Endothelial cell of hepatic sinusoid (primary cell): ENCODE data around the gene MMP11.

Experiments used
- in situ Hi-C: cut with HindIII; loops from 2 replicates; pipeline ENCODE4 v1.10.0; 2017; ENCODE audit warnings: low sequenced_read_pairs

The MMP11 gene

GRCh38 chr22:23759566-23759965 lies 13.1 kb upstream of the MMP11 start:
- in situ Hi-C loops, result no loop called here

DNA sequence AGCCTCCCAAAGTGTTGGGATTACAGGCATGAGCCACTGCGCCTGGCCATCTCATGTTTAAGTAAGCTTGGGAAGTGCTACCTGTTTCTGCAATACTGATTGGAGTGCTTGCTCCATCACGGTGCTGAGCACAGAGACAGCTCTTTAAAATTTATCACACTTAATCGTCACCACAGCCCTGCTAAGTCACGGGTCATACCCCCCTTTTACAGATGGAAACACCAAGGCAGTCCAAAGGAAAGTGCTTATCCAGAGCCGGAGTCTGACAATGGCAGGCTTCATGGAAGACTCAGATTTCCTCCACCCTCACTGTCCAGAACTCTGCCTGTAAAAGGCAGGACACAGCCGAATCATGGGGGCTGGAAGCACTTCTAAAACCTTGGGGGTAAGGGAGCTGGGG lies 12.6 kb upstream of the MMP11 start:
- in situ Hi-C loops, result loop anchor here (5.0 kb wide), 1 partner anchor 77 kb away; the partner anchor contains the start of gene DERL3

DNA sequence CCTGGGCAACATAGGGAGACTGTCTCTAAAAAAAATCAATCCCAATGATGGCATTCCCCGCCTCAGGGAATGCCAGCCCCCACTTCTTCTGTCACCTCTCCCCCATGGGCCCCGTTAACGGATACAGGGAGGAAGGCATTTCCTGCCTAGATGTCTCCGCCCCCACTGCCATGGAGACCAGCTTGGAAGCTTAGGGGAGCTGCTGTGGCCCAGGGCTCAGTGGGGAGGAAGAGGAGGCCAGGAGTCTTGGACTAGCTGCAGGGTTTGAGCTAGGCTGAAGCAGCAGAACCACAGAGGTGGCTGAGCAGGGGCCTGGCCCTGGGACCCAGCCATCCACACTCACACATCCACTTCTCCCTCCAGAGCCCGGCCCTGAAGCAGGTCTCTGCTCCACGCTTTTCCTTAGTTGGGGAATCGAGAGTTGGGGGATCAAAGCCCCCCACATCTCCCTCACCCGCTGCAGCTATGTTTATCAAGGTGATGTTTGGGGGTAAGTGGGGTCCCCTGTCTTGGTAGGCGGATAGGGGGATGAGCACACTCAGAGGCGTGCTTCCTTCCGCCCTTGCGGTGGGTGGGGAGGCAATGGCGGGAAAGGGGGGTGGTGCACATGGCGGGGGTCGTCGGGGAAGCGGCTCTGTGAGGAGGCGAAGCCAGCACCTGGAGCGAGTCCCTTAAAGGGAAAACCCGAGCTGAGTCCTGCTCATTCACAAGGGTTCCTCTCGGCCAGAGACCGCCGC lies 9.6 kb upstream of the MMP11 start, which contains the start of gene C22orf15:
Gene C22orf15 (plus strand): TSS at position 149 of the 737 bp plus-strand sequence. CDS start 317 bp downstream, at position 466.
- in situ Hi-C loops, result loop anchor here (5.0 kb wide), 1 partner anchor 74 kb away; the partner anchor contains the start of gene DERL3

DNA sequence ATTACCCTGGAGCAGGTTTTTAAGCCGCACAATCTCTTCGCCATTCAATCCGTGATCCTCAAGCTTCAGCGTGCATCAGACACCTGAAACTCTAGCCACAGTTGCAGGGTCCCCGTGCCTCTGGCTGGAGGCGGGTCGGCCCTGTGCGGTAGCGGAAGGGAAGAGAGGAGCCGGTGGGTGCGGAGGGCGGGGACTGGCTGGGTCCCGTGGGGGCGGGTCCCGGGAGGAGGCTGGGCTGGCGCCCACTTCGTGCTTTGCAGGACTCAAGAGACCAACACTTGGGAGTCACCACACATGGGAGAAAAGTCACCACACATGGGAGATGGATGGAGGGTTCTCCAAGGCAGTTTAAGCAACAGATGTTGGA lies 9.1 kb upstream of the MMP11 start:
- in situ Hi-C loops, result loop anchor here (5.0 kb wide), 1 partner anchor 74 kb away; the partner anchor contains the start of gene DERL3

- in situ Hi-C loops, result loop anchor here (5.0 kb wide), 1 partner anchor 73 kb away; the partner anchor contains the start of gene DERL3
Observed at GRCh38 chr22:23763954-23764353, 8.7 kb upstream of the MMP11 start.

DNA sequence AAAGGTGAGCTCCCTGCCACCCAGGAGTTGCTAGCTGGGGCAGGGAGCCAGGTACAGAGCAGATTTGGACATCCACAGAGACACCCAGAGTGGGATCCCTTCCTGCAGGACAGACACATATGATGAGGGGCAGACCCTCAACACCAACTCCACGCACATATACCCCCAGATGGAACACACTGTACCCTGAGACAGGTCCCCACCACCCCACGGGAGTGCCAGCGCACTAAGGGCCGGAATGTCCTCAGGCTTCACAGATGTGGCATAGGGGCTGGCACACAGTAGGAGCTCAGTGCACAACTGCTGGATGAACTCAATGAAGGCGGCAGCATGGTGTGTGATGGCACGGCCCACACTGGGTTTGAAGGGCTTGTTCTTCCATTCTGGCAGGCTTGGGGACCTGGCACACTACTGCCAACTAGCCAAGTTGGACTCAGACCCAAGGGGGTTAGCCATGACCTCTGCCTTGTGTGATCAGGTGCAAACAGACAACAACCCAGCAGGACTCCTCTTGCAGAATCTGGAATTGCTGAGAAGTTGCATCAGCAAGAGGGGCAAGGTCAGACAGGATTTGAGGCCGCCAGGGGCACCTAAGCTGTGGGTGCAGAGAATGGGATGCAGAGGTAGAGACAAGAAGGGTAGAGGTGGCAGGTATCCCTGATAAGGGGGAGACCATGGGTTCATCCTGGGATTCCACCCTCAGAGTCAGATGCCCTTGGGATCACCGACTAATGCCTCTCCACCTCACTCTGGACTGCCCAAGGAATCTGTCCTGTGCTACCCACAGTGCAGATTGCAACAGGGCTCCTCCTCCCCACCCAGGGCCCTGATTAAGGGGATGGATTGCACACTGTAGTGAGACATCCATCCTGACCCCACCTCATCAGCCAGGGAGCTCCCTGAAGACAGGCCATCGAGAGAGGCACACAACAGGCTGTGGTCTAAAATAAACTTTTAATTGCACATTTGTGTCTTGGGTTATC lies 7.5 kb upstream of the MMP11 start:
- in situ Hi-C loops, result loop anchor here (5.0 kb wide), 1 partner anchor 72 kb away; the partner anchor contains the start of gene DERL3

DNA sequence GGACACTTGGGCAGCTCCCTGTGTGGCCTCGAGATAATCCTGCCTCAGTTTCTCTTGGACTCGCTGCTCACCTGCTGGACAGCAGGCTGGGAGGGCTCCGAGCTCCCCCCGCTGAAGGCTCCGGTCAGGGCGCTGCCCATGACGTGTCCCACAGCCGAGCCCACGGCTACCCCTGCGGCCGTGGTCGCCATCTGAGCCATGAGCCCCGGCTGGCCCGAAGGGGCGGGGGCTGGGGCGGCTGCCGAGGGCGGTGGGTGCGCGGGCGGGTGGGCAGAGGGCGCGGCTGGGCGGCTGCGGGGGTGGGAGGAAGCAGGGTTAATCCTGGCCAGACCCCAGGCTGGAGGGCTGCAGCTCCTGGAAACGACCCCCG lies 5.4 kb upstream of the MMP11 start:
- in situ Hi-C loops, result no loop called here

- in situ Hi-C loops, result no loop called here
Observed at GRCh38 chr22:23767673-23768548, 4.7 kb upstream of the MMP11 start, which contains the start of gene CHCHD10. Gene CHCHD10, minus strand, starts transcription at chr22:23767972. Its CDS starts 98 bp downstream, at chr22:23767874.

- in situ Hi-C loops, result no loop called here
Observed at GRCh38 chr22:23769321-23769965, 3.2 kb upstream of the MMP11 start.

DNA sequence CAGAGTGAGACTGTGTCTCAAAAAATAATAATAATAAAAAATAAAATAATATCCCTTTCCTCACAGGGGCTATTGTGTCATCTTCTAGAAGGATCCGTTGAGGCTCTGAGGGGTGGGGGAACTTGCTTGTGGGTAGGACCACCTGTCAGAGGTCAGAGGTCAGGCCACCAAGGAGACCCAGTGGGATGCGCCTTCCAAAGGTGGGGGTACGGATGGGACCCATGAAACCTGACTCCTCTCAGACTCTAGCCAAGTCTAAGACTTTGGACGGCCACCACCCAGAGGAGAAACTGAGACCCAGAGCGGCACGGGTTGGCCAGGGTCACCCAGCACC lies 367 bp upstream of the MMP11 start:
- in situ Hi-C loops, result no loop called here

DNA sequence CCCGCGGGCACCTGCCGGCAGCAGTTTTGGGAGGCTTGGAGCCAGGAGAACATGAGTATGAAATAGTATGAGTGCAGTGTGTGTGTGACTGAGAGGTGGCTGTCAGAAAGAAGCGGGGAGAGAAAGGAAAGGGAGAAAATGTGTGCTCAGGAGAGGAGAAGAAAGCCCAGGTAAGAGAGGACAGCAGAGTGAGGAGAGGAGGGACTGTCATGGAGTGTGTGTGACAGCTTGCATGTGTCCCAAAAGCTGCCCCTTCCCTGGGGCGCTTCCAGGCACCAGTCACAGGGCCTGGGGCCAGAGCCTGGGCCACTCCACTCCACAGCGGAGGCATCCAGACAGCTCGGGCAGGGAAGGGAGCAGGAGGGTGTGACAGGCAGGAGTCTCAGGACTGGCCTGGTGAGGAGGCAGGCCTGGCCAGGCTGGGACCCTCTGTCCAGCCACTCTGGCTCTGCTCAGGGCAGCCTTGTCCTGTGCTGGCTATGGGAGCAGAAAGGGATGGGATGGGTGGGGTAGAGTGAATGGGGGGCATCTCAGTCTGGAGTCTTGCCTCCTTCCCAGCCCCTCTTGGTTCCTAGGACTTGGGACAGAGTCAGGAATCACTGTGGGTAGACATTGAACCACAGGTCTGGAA lies 949 bp downstream of the MMP11 start:
- in situ Hi-C loops, result no loop called here

- in situ Hi-C loops, result no loop called here
Observed at GRCh38 chr22:23774114-23774921, 1.7 kb downstream of the MMP11 start.

DNA sequence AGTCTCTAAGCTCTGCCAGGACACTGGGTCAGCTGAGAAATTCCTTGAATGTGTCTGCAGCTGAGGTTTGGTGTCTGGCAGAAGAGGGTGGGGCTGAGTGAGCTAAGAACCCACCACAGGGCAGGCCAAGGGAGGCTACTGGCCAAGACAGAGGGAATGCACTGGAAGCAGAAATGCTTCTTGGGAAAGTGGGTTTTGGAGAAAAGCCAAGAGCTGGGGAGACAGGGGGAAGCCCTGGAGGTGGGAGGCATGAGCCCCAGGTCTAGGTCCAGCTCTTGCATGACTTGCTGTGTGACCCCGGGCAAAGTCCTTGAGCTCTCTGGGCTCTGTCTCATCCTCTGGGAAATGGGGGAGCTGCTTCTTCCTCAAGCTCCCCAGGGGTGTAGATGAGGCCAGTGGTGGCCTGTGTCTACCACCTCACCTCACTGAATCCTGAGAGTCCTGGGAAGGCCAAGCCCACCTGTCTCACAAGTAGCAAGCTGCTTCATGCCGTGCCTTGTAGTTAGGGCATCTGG lies 2.3 kb downstream of the MMP11 start:
- in situ Hi-C loops, result no loop called here

DNA sequence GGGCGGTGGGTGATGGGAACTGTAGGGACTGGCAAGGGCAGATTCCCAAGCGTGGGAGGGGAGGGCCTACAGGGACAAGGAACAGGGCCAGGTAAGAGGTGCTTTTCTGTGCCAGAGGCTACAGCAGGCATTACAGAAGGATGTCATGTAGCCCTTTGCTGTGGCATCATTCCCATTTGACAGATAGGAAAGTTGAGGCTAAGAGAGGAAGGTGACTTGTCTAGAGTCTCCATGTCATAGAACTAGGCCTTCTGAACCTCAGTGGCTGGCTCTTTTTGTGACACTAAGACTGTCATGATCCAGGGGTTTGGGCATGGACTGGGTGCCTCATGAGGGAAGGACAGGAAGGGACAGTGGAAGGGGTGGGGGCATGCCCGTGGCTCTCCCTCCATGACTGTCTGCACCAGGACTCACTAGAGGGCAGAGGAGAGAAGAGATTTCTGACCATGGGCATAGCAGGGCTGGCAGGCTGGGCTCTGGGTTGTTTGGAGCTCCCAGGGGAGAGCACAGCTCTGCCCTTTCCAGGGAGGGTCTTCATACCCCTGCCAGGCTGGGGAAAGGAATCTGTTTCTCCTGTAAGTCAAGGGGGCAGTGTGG lies 3.2 kb downstream of the MMP11 start:
- in situ Hi-C loops, result no loop called here

DNA sequence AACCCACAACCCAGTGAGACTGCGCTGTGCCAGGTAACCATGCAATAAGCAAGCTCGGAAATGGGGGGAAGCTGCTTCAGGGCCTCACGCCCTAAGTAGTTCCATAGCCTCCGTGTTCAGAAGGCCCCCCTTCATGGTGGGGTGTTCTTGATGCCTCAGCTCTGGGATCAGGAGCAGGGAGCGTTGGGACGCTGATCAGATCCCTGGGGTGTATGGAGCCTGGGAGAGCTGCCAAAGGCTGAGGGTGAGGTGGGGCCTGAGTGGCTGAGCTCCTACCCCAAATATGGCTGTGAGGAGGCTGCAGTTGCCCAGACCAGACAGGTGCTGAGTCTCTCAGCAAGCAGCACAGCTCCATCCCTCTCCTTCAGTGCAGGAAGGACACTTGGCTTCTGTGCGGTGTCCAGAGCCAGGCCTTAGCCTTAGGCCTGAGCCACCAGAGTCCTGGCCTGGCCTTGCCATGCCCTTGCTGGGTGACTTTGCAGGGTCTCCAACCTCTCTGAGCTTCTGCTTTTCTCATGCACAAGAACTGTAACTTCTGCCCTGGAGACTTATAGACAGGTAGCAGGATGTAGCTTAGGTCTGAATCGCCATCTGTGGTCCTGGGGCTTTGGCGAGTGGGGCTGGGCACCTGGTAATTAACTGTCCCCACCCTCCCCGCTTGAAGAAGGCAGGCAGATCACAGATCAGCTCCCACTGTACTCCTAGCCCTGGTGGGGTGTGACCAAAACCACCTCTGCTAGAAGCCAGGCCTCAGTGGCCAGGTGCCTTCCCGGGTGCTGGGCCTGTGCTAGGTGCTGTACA lies 5.3 kb downstream of the MMP11 start:
- in situ Hi-C loops, result no loop called here

DNA sequence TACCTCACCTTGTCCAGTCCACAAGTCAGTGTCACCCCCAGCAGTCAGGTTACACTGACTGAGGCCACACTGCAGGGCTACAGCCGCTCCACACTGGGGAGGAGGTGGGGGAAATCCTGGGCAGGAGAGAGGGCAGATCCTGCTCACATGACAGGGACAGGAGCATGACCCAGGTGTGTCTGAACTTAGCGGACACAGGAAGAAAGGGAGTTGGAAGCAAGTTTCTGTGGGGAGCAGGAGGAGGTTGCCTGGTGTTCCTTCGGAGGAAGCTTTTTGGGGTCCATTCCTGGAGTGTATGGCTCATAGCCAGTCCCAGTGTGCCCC lies 5.9 kb downstream of the MMP11 start:
- in situ Hi-C loops, result no loop called here

GRCh38 chr22:23779083-23779482 lies 6.4 kb downstream of the MMP11 start:
- in situ Hi-C loops, result no loop called here

DNA sequence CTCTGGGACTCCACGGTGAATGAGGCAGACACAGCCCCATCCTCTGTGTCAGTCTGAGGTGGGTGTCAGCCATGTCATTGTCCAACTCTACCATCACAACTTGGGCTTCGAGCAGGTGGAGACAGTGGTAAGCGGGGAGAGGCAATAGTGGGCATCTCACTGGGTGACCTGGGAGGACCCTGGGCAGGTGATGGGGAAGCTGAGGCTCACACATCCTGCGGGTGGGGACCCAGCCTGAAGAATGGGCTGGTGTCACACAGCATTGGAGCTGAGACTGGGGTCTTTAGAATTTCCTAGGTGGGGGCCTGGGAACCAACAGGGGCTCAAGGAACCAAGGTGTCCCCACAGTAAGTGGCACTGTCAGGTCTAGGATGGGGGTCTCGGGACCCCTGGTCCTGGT lies 7.1 kb downstream of the MMP11 start:
- in situ Hi-C loops, result no loop called here
